GM21619 (cell line): ENCODE measurements around the gene FKBP11.
A peak's percentile ranks its signal among the peaks of the same experiment; 100 is the strongest.

Source experiments
- ATAC-seq: cut with Tn5 transposase; IDR thresholded peaks from one replicate; pipeline ENCODE4 v1.9.1; 2021; ENCODE audit not compliant: unreplicated experiment

Gene FKBP11

DNA sequence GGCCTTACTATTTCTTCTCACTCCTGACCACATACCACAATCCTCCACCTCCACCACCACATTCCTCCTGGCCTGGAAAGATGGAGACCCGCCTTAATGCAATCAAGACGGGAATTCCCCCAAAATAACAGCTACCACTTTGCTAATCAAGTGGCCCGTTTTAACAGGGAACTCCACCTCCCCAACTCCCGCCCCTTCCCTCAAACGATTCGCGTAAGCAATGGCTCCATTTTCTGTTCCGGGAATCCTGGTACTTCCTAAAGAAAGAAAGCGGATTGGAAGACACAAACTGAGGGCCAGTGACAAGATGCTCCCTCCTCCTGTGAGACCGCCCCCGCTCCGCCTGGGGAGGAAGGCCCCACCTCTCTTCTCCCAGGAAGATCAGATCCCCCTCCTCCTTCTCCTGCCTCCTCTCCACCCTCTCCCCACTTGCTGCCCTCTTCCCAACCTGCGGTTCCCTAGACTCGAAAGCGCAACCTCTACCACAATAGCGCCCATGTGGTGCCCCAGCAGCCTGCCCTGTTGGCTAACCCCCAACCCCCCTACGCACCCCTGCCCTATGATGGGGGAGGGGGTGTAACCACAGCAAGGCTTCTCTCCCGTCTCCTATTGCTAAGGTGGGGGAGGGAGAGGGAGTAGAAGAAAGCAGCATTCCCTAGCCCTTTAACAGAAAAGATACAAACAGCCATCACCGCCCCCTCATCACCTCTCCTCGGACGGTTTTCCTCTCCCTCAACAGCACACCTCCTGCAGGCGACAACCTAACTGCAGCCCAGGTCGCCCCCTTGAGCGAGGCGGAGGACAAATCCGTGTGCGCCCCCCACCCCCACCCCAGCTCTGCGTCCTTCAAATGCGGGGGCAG lies 31.2 kb upstream of the FKBP11 start:
- no peak for ATAC-seq

DNA sequence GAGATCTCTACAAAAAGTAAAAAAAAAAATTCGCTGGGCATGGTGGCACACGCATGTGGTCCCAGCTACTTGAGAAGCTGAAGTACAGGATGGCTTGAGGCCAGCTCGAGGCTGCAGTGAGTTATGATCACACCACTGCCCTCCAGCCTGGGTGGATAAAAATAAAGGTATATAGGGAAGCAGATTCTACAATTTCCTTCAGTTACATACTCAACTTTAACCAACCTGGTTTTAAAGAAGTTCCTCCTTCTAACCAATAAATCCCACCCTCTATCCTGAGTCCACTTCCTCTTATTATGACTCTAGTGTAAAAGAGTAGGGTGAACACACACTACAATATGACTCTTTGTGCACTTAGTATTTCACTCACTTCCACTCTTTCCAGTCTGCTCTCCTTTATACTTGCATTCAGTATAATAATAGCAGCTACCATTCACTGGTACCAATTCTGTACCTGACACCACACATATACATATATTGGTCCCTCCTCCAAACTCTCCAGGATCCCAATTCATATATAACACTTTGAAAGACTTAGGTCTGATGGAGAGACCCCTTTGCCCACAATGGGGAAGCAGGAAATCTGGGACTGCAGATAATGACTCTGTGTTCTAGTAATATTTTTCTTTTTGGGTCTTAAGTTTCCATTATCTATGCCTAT lies 29.7 kb upstream of the FKBP11 start:
- ATAC-seq = no peak

DNA sequence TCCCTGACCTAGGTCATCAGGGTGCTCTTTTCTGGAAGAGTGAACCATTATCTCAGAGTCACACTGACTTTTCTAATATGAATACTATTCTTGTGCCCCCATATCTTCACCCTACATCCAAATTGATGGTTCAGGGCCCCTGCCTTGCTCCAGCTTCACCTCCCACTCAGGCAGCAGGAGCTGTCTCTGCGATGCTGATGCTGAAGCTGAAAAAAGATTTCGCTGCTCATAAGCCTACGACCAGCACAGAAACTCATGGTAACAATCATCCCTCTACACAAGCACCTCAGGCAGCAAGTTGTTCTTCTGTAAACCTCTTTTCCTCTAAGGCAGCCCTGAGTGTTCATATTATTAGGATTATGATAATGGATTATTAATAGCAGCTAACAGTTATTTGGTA lies 28.8 kb upstream of the FKBP11 start:
- no peak for ATAC-seq

DNA sequence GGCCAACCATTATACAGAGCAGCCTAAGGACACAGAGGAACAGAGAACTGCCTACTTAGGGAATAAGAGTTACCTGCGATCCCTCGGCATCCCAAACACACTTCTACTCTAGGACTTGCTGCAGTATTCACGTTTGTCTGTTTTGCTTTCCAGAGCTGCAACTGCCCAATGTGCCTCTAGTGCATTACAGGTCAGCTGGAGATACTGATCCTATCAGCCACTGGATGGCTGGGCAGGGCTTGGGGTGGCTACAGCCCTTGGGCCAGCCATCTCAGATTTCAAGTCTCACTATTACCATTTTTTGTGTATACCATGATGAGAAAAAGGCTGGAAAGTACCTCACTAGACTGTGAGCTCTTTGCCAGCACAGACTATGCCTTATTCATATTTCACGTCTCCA lies 27.4 kb upstream of the FKBP11 start:
- no peak for ATAC-seq

DNA sequence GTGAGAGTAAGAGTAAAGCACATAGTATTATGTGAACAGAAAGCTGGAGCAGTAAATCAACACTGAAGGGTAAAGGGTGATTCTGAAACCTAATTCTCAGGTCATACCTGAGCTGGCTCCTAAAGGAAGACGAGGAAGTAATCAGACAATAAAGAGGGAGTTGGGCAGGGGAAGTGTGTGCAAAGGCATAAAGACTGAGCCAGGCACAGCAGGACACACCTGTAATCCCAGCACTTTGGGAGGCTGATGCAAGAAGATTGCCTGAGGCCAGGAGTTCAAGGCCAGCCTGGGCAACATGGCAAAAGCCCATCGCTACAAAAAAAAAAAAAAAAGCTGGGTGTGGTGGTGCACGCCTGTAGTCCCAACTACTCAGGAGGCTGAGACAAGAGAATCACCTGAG lies 22.4 kb upstream of the FKBP11 start:
- no peak for ATAC-seq

DNA sequence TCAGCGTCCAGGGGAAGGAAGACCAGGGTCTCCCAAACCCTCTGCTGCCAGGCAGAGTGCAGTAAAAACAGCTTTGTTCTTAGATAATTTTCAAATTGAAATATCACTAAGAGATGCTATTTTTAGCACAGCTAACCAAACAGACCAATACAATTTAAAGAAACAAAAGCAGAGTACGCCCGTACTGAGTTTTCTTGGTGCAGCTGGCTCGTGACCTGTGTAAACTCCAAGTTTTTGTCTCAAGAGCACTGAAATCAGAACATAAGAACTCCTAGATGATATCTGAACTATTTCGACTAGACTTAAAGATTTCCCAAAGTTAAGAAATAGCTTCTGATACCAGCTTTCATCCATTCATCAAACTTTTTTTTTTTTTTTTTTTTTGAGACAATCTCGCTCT lies 21.7 kb upstream of the FKBP11 start:
- ATAC-seq = no peak

DNA sequence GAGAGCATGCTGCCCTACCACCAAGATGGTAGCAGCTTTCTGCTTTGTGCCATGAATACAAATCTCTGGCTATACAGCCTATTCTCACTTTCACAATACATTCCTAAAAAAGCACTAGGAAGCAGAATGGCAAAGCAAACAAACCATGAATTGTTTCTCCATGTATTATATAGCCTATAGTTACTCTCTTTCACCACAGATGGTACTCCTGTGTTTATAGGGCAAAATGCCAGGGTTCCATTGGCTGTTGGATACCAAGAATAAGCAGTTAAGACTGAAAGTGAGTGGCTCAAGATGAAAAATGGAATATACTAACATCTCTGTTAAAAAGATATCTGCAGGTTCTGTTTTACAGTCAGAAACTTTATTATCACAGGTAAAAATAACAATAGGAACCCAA lies 20.9 kb upstream of the FKBP11 start:
- ATAC-seq = no peak

DNA sequence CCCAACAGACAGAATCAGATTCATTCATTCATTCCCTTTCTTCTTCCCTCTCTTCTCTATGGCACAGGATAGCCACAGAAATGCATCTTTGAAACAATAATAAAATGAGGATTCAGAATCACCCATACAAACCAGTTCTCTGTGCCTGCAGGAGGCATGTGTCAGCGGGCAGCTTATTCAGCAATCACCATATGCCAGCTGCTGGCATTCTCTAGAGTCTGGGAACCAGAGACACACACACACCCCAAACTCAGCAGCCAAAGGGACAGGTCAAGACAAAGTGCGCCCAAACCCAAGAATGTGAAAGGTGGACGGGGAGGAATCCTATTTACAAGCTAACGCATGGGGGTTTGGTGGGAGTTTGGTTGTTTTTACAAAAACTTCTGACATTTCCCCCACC lies 17.9 kb upstream of the FKBP11 start:
- no peak for ATAC-seq

DNA sequence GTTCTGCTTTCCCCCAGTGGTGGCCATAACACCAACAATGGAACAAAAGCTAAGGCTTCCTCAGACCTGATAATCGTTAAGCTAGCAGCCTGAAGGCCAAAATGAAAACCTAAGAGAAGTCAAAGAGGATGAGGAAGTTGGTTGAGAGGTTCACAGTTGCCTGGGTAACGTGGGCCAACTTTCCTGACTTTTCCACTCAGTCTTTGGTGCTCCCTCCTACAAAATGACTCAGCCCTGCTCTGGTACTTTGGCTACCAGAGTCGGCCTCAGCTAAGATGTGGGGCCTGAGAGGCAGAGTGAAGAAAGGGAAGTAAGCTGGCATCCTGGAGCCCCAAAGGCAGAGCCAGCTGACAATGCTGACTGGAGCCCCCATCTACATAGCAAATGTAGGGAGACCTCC lies 14.9 kb upstream of the FKBP11 start:
- ATAC-seq = no peak

DNA sequence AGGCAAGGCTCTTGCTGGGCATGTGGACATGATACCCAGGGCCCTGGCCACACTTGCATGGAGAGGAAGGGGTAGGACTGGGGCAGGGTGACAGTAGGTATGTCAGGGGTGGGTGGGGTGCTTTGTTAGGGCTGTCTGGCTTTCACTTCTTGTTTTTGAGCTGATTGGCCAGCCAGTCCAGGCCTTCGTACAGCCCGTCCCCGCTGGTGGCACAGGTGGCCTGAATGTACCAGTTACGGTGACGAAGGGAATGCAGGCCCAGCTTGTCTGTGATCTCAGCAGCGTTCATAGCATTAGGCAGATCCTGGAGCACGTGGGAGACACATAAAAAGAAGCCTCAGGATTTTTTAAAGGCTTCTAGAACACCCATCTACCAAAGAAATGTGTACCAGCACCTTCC lies 13.5 kb upstream of the FKBP11 start:
- ATAC-seq = no peak

DNA sequence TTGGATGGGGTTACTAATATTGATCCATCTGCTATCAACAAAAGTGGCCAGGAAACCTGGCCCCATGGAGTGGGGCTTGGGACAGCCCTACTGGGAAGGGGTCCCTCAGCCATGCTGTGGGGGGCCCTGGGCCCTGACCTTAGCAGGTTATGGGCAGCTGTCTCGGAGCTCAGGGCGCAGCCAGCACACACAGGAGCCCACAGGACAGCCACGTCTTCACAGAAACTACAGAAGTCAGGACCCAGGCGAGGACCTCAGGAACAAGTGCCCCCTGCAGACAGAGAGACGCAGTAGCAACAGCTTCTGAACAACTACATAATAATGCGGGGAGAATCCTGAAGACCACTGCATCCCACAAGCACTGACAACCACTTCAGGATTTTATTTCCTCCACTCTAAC lies 11.9 kb upstream of the FKBP11 start:
- ATAC-seq = no peak

DNA sequence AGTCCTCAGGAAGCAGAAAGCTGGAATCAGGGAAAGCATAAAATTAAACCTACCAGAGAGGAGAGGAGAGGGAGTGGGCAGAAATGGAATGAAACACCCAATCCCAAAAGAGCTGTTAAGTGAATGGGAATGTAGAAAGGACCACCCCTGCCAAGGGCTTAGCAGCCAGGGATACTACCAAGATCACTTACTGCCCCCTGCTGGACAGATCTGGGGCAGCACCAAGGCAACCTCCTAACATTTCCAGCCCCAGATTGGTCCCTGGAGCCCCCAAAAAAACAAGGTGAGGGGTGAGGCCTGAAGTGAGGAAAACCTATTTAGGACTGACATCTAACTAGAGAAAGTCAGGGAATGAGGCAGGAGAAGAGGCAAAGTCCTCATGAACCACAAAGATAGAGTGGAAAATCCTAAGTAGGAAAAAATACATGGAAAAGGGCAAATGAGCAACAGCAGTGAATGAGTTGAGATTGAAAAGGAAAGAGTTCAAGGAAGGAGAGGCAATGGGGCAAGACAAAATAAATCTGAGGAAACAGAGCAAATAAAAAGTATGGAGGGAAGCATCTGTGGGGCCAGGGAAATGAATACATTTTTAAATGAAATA lies 11.2 kb upstream of the FKBP11 start:
- ATAC-seq = no peak

DNA sequence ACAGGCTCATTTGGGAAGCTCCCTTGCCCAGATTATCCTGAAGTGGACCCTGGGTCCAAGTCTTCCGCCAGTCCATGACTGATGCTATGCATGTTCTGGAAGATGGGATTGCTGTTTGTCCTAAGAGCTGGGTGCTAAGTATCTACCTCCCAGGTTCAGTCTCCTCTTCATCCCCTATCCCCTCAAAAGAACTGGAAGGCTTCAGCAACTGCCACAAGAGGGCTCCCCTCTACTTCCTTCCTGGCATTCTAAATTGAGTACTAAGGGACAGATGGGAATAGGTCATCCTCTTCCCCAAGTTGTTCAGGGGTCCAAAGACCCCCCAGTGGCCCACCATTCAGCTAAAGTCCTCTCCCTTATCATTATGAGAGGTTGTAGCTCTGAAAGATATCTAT lies 9.0 kb upstream of the FKBP11 start:
- no peak for ATAC-seq

DNA sequence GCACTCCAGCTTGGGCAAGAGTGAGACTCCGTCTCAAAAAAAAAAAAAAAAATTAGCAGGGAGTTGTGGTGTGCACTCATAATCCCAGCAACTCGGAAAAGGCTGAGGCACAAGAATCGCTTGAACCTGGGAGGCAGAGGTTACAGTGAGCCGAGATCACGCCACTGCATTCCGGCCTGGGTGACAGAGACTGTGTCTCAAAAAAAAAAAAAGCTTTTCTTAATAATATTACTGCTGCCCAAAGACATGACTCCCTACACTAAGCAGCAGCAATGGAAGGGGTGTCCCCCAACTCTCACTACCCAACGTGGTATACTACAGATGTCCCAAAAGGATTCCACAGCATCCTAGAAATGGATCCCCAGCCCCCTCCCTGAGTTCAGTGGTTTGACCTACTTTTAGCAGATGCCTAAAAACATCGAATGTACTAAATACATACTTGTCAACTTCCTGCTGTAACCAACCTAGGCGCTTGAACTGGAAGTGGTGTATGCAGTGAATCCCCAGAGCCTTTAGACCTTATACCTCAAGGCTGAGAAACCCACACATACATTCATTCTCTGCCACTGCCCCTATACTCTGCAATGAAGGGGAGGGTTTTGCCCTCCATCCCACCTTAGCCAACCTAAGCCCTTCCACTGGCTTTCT lies 8.5 kb upstream of the FKBP11 start:
- no peak for ATAC-seq

DNA sequence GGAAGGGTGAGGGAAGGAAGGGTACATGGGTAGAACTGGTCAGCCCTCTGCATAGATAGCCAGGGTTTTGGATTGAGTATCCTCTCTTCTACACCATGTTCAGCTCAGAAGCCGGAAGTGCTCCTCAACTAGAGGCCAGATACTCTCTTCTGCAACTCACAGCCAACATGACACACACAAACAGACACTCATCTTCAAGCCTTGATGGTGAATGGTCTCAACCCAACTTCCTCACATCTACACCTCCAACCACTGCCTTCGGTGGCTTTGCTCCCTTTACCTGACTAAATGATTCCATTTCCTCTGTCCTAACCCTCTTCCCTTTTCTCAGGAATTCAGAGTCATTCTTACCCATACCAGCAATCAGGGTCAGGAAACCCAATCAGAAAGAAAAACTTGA lies 7.6 kb upstream of the FKBP11 start:
- ATAC-seq = no peak

DNA sequence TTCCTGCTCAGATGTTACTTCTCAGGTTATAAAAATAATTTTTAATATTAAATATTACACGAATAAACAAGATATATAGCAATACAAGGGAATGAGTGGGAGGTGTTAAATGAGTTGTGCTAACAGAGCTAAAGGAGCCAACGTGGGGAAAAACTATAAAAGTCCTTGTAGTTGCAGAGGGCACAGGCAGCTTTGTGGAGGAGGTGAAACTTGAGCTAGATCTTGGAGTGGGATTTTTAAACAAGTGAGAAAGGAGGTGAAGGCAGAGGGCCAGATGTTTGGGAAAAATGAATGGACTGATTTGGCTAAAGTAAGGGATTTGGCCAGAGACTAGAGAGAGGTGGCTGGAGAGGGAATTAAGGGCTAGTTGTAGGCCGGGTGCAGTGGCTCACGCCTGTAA lies 5.2 kb upstream of the FKBP11 start:
- no peak for ATAC-seq

DNA sequence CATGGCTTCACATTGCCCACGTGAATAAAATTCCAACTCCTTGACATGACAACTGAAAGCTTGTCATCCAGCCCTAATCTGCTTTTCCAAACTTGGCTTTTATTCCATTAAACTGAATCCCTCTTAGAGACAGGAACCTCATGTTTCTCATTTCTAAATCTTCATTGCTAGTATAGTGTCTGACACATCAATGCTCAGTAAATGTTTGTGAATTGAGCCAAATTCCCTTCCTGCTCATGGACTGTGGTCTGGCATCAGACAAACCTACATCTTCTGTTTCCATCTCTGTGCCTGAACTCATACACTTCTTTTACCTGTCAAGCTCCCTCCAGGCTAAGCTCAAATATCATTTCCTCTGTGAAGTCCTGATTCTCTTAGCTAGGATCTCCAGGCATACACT lies 4.3 kb upstream of the FKBP11 start:
- ATAC-seq = no peak

DNA sequence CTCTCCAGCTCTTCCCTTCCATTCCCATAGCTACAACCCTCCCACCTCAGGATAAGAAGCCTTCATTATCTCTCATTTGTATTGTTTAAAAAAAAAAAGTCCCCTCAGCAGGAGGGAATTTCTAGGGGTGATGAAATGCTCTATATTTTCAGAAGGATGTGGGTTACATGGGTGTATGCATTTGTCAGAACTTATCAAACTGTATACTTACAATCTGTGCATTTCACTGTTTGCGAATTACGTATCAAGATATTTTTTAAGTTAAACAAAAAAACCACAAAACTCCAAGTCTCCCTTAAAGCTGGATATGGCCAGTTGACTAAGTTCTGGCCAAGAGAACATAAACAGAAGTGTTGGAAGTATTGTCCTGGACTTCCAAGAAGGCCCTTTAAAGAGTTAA lies 2.0 kb upstream of the FKBP11 start:
- ATAC-seq = no peak

DNA sequence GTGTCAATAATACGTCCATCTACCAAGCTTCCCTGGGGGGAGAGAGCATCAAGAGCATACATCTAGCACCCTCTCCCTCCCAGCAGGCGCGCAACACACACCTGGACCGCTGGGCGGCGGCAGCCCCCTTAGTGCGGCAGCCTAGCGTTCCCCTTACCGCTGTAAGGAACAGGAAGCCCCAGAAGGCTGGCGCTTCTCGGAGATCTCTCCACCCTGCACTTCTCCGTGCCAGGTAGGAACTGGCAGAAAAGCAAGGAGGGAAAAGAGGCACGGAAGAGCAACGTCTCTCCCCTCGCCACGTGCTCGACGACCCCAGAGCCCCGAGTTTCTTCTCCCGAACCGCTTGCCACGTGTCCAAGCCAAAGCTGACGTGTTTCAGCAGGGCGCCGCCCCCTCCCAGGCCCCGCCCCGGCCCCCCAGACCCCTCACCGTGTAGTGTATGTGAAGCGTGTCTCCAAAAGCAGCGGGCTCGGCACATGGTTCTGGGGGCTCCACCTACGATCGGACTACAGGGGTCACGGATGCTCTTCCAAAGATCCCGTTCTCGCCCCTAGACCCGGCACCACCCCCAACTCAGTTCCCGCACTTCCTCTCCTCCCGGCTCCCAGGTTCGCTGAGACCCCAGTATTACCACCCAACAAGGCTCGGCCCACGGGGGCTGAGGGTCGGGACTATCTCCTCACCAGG lies 532 bp downstream of the FKBP11 start:
- ATAC-seq = peak; percentile 81

DNA sequence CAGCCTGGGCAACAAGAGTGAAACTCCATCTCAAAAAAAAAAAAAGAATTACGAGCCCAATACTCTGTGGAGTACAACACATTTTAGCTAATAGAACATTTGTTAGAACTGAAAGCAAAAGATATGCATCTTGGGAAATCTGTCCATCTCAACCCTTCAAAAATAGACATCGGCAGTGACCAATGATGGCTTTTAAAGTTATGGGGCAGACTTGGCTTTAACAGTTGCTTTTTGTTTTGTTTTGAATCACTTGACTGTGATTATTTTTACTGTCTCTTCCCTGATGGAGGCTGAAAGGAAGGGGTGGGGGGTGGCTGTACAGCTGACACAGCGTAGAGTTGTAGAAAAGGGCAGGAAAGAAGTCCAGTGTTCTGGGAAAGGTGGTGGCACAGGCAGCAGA lies 2.2 kb downstream of the FKBP11 start:
- no peak for ATAC-seq

DNA sequence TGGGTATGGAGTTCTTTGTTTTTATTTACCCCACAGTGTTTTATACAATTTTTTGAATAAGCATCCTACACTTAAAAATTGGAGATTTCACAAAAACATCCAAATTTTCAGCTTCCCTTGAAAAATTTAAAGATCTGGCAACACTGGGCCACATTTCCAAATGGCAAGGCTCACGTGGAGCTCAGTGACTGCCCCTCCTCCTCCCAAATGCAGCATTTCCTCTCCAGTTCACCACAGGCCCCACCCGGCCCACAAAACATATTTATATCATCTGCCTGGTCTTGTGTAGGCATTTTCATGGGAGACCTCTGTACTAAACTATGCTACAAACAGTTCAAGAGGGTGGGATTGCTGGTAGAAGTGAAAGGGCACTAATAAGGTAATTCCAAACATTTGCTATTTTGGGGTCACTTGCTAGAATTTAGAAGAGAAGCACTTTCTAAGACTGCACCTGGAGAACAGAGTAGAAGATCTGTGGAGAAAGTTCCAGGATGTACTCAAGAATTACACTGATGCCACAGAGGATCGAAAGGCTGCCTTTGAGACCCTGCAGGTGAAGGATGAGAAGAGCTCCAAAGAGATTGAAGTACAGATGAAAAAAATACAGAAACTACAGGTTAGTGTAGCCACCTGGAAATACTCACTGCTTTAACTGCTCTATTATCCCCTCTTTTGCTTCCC lies 7.3 kb downstream of the FKBP11 start:
- no peak for ATAC-seq
